ENCODE results near the gene CDH1.
"Not testable (repeated sequence)": the region's sequence is repeated elsewhere in the genome, so short reads cannot be mapped to it uniquely, and the experiment has no call there.

DNA sequence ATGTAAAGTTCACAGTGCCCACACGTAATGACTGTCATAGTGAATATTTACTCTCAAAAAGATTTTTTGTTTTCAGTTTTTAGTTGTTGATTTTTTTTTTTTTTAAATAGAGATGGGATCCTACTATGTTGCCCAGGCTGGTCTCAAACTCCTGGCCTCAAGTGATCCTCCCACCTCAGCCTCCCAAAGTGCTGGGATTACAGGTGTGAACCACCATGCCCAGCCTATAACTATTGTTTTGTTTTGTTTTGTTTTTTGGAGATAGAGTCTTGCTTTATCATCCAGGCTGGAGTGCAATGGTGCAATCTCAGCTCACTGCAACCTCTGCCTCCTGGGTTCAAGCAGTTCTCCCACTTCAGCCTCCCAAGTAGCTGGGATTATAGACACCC, 50.3 kb downstream of the CDH1 start:
- TF ChIP-seq TCF12 (IDR thresholded peaks at IDR 0.05); EP300 (IDR thresholded peaks at IDR 0.05; ENCODE audit: borderline replicate concordance in 1 of 2, low read depth in 1 of 2, low read length in 1 of 2); RFX5 (IDR thresholded peaks at IDR 0.05; ENCODE audit: low read length): not testable (repeated sequence)
- TF ChIP-seq, protein P1, sequence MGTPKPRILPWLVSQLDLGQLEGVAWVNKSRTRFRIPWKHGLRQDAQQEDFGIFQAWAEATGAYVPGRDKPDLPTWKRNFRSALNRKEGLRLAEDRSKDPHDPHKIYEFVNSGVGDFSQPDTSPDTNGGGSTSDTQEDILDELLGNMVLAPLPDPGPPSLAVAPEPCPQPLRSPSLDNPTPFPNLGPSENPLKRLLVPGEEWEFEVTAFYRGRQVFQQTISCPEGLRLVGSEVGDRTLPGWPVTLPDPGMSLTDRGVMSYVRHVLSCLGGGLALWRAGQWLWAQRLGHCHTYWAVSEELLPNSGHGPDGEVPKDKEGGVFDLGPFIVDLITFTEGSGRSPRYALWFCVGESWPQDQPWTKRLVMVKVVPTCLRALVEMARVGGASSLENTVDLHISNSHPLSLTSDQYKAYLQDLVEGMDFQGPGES (IDR thresholded peaks at IDR 0.05; ENCODE audit: low read depth, low read length): not testable (repeated sequence)
- TF ChIP-seq, protein P2, sequence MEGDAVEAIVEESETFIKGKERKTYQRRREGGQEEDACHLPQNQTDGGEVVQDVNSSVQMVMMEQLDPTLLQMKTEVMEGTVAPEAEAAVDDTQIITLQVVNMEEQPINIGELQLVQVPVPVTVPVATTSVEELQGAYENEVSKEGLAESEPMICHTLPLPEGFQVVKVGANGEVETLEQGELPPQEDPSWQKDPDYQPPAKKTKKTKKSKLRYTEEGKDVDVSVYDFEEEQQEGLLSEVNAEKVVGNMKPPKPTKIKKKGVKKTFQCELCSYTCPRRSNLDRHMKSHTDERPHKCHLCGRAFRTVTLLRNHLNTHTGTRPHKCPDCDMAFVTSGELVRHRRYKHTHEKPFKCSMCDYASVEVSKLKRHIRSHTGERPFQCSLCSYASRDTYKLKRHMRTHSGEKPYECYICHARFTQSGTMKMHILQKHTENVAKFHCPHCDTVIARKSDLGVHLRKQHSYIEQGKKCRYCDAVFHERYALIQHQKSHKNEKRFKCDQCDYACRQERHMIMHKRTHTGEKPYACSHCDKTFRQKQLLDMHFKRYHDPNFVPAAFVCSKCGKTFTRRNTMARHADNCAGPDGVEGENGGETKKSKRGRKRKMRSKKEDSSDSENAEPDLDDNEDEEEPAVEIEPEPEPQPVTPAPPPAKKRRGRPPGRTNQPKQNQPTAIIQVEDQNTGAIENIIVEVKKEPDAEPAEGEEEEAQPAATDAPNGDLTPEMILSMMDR (IDR thresholded peaks at IDR 0.05): not testable (repeated sequence)
- TF ChIP-seq, protein P3, sequence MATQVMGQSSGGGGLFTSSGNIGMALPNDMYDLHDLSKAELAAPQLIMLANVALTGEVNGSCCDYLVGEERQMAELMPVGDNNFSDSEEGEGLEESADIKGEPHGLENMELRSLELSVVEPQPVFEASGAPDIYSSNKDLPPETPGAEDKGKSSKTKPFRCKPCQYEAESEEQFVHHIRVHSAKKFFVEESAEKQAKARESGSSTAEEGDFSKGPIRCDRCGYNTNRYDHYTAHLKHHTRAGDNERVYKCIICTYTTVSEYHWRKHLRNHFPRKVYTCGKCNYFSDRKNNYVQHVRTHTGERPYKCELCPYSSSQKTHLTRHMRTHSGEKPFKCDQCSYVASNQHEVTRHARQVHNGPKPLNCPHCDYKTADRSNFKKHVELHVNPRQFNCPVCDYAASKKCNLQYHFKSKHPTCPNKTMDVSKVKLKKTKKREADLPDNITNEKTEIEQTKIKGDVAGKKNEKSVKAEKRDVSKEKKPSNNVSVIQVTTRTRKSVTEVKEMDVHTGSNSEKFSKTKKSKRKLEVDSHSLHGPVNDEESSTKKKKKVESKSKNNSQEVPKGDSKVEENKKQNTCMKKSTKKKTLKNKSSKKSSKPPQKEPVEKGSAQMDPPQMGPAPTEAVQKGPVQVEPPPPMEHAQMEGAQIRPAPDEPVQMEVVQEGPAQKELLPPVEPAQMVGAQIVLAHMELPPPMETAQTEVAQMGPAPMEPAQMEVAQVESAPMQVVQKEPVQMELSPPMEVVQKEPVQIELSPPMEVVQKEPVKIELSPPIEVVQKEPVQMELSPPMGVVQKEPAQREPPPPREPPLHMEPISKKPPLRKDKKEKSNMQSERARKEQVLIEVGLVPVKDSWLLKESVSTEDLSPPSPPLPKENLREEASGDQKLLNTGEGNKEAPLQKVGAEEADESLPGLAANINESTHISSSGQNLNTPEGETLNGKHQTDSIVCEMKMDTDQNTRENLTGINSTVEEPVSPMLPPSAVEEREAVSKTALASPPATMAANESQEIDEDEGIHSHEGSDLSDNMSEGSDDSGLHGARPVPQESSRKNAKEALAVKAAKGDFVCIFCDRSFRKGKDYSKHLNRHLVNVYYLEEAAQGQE (IDR thresholded peaks at IDR 0.05; ENCODE audit: low read depth, low read length): not testable (repeated sequence)

Measured in SK-N-SH (cell line).